MM.1S (cell line): ENCODE measurements around the gene WNT9B.

Source experiments
- DNase-seq: peaks from one replicate; pipeline ENCODE4 v3.0.0-alpha.2; 2015
- H2AFZ ChIP-seq: fragments of 300-600 bp; sonication (generic); 2 replicates; pipeline ENCODE4 v1.6.0; 2016; ENCODE audit warnings: antibody characterized with exemption, low read length
- H3F3A ChIP-seq: fragments of 300-600 bp; sonication (generic); 2 replicates; pipeline ENCODE4 v1.6.1; 2016; ENCODE audit warnings: mild to moderate bottlenecking, antibody characterized with exemption, low read length, moderate library complexity, mixed read lengths; ENCODE audit not compliant: insufficient read depth
- H3K27ac ChIP-seq: fragments of 300-600 bp; sonication (generic); 2 replicates; pipeline ENCODE4 v1.5.1; 2016; ENCODE audit warnings: mild to moderate bottlenecking, low read length
- H3K27me3 ChIP-seq: fragments of 300-600 bp; sonication (generic); replicated peaks from 2 replicates; pipeline ENCODE4 v1.6.0; 2016; ENCODE audit warnings: low read length; ENCODE audit not compliant: insufficient read depth
- H3K36me3 ChIP-seq: fragments of 300-600 bp; sonication (generic); replicated peaks from 2 replicates; pipeline ENCODE4 v1.6.1; 2016; ENCODE audit warnings: mild to moderate bottlenecking, low read length, mixed read lengths; ENCODE audit not compliant: insufficient read depth
- H3K4me1 ChIP-seq: fragments of 300-600 bp; sonication (generic); 2 replicates; pipeline ENCODE4 v1.6.1; 2016; ENCODE audit warnings: low read length, mixed read lengths
- H3K4me2 ChIP-seq: fragments of 300-600 bp; sonication (generic); 2 replicates; pipeline ENCODE4 v1.6.0; 2016; ENCODE audit warnings: low read depth, low read length
- H3K4me3 ChIP-seq: fragments of 300-600 bp; sonication (generic); 2 replicates; pipeline ENCODE4 v1.5.1; 2016; ENCODE audit warnings: low read length, mixed read lengths
- H3K79me2 ChIP-seq: fragments of 300-600 bp; sonication (generic); 2 replicates; pipeline ENCODE4 v1.6.1; 2016; ENCODE audit warnings: mixed run types, low read length, mixed read lengths
- H3K9ac ChIP-seq: fragments of 300-600 bp; sonication (generic); 2 replicates; pipeline ENCODE4 v1.6.1; 2016; ENCODE audit warnings: low read length, mixed read lengths
- H3K9me2 ChIP-seq: fragments of 300-600 bp; sonication (generic); replicated peaks from 2 replicates; pipeline ENCODE4 v1.6.1; 2016; ENCODE audit warnings: mild to moderate bottlenecking, low read length, mixed read lengths; ENCODE audit not compliant: insufficient read depth
- H3K9me3 ChIP-seq: fragments of 300-600 bp; sonication (generic); replicated peaks from 2 replicates; pipeline ENCODE4 v1.6.1; 2016; ENCODE audit warnings: mild to moderate bottlenecking, low read length, mixed read lengths; ENCODE audit not compliant: insufficient read depth
- H4K20me1 ChIP-seq: fragments of 300-600 bp; sonication (generic); 2 replicates; pipeline ENCODE4 v1.6.1; 2016; ENCODE audit warnings: mild to moderate bottlenecking, low read length, moderate library complexity, mixed read lengths; ENCODE audit not compliant: insufficient read depth
- EZH2 ChIP-seq: fragments of 300-600 bp; sonication (generic); optimal IDR thresholded peaks from 2 replicates; pipeline ENCODE3; 2017; ENCODE audit warnings: low read depth, mild to moderate bottlenecking, antibody characterized with exemption, low read length, mixed read lengths
- EZH2phosphoT487 ChIP-seq: fragments of 300-600 bp; sonication (generic); IDR thresholded peaks from 2 replicates; pipeline ENCODE4 v1.6.1; 2018; ENCODE audit warnings: antibody characterized with exemption, low read length
- TF ChIP-seq, protein P1 (sequence below): fragments of 300-600 bp; sonication (generic); IDR thresholded peaks from 2 replicates; pipeline ENCODE4 v1.5.1; 2016; ENCODE audit warnings: antibody characterized with exemption, low read length, mixed read lengths

Gene WNT9B

DNA sequence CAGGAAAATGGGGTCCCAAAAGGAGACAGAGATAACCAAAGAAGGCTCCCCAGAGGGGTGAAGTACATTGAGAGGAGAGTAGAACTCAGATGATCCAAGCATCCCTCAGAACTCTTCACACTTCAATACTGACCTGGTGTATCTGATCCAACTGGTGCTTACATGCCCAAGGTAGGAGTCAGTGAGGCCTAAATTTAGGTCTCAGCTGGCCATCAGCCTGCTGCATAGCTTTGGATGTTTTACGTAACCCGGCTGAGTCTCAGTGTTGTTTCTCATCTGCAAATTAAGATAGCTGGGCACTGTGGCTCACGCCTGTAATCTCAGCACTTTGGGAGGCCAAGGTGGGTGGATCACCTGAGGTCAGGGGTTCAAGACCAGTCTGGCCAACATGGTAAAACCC lies 59.9 kb downstream of the WNT9B start:
- no peak overlapping the region for H3K27ac ChIP-seq
- H2AFZ ChIP-seq = no peak overlapping the region
- no peaks in the 10 kb centered on the region for H4K20me1 ChIP-seq
- no peaks in the 10 kb centered on the region for H3K36me3 ChIP-seq
- no peak for DNase-seq
- H3K9me2 ChIP-seq = no peaks in the 10 kb centered on the region
- H3F3A ChIP-seq = no peaks in the 10 kb centered on the region
- no peaks in the 10 kb centered on the region for H3K4me1 ChIP-seq
- H3K9me3 ChIP-seq = no peaks in the 10 kb centered on the region
- peaks cover 22% of the 10 kb centered on the region; the same call in 1 of the 2 replicates for H3K27me3 ChIP-seq
- H3K4me3 ChIP-seq = no peak overlapping the region
- H3K4me2 ChIP-seq = no peak overlapping the region
- H3K79me2 ChIP-seq = no peaks in the 10 kb centered on the region
- H3K9ac ChIP-seq = no peak overlapping the region
- TF ChIP-seq EZH2 (no peak), EZH2phosphoT487 (no peak)
- TF ChIP-seq, protein P1, sequence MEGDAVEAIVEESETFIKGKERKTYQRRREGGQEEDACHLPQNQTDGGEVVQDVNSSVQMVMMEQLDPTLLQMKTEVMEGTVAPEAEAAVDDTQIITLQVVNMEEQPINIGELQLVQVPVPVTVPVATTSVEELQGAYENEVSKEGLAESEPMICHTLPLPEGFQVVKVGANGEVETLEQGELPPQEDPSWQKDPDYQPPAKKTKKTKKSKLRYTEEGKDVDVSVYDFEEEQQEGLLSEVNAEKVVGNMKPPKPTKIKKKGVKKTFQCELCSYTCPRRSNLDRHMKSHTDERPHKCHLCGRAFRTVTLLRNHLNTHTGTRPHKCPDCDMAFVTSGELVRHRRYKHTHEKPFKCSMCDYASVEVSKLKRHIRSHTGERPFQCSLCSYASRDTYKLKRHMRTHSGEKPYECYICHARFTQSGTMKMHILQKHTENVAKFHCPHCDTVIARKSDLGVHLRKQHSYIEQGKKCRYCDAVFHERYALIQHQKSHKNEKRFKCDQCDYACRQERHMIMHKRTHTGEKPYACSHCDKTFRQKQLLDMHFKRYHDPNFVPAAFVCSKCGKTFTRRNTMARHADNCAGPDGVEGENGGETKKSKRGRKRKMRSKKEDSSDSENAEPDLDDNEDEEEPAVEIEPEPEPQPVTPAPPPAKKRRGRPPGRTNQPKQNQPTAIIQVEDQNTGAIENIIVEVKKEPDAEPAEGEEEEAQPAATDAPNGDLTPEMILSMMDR = no peak

GRCh38 chr17:46915596-46915995 lies 64.2 kb downstream of the WNT9B start:
- DNase-seq = no peak
- no peak overlapping the region for H2AFZ ChIP-seq
- no peak overlapping the region for H3K4me3 ChIP-seq
- peaks cover 15% of the 10 kb centered on the region; the same call in 1 of the 2 replicates for H3K27me3 ChIP-seq
- TF ChIP-seq EZH2phosphoT487 = no peak
- no peak for TF ChIP-seq EZH2
- TF ChIP-seq, protein P1 = no peak
- H3K27ac ChIP-seq = no peak overlapping the region
- H4K20me1 ChIP-seq = no peaks in the 10 kb centered on the region
- H3F3A ChIP-seq = no peaks in the 10 kb centered on the region
- no peaks in the 10 kb centered on the region for H3K4me1 ChIP-seq
- no peaks in the 10 kb centered on the region for H3K79me2 ChIP-seq
- H3K36me3 ChIP-seq = no peaks in the 10 kb centered on the region
- H3K9me2 ChIP-seq = no peaks in the 10 kb centered on the region
- H3K9ac ChIP-seq = no peak overlapping the region
- no peak overlapping the region for H3K4me2 ChIP-seq
- H3K9me3 ChIP-seq = no peaks in the 10 kb centered on the region

DNA sequence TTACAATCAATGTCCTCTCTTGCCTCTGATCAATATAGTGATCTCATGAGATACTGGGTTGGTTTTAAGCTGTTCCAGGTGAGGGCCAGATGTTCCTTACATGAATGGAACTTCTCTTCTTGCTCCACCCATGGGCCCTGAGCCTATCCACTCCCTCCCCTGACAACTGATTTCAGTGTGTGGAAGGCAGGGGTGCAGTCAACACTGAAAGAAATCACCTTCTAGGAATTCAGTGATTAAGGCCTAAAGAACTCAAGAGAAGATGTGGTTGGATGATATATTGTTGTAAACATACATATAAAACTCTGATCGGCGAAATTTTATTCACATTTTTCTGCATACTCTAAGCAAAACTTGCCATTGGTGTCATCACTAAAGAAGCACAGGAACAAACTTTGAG lies 64.8 kb downstream of the WNT9B start:
- Histone ChIP-seq H3K79me2 (no peaks in the 10 kb centered on the region), H3K4me3 (no peak overlapping the region), H4K20me1 (no peaks in the 10 kb centered on the region), H3K36me3 (no peaks in the 10 kb centered on the region), H3K4me1 (no peaks in the 10 kb centered on the region), H2AFZ (no peak overlapping the region), H3K9me2 (no peaks in the 10 kb centered on the region), H3K27ac (no peak overlapping the region), H3K4me2 (no peak overlapping the region), H3K9ac (no peak overlapping the region), H3F3A (no peaks in the 10 kb centered on the region), H3K27me3 (peaks cover 10% of the 10 kb centered on the region; the same call in 1 of the 2 replicates), H3K9me3 (no peaks in the 10 kb centered on the region)
- DNase-seq = no peak
- TF ChIP-seq EZH2 (no peak), EZH2phosphoT487 (no peak)
- TF ChIP-seq, protein P1 = no peak
